CD4-positive, alpha-beta T cell treated with Interleukin-6 at 100 ng/mL for 8 hours (primary cell): Measurements from ENCODE around the gene TLE1.
"Not testable (repeated sequence)": the region's sequence is repeated elsewhere in the genome, so short reads cannot be mapped to it uniquely, and the experiment has no call there.

ENCODE experiments used
- DNase-seq: peaks from one replicate; pipeline ENCODE4 v3.0.0-alpha.2; 2020; ENCODE audit warnings: mixed read lengths, low spot score

TLE1 gene

GRCh38 chr9:81689343-81690175 lies at the start of gene TLE1:
TSS of gene TLE1 (minus strand) at chr9:81689547. CDS start at chr9:81688240, 1,307 bp downstream.
- peak; percentile 68 for DNase-seq

GRCh38 chr9:81737871-81738507 lies 48.6 kb upstream of the TLE1 start:
- no peak for DNase-seq

- DNase-seq: not testable (repeated sequence)
Observed at GRCh38 chr9:81730498-81730897, 41.2 kb upstream of the TLE1 start.

GRCh38 chr9:81729135-81729534 lies 39.8 kb upstream of the TLE1 start:
- no peak for DNase-seq

GRCh38 chr9:81724242-81724889 lies 35.0 kb upstream of the TLE1 start:
- no peak for DNase-seq

GRCh38 chr9:81722277-81722676 lies 32.9 kb upstream of the TLE1 start:
- DNase-seq: no peak

GRCh38 chr9:81720450-81721086 lies 31.2 kb upstream of the TLE1 start:
- DNase-seq: no peak

GRCh38 chr9:81719972-81720371 lies 30.6 kb upstream of the TLE1 start:
- no peak for DNase-seq

- DNase-seq: no peak
Observed at GRCh38 chr9:81718244-81718643, 28.9 kb upstream of the TLE1 start.

- no peak for DNase-seq
Observed at GRCh38 chr9:81717747-81718077, 28.4 kb upstream of the TLE1 start.

GRCh38 chr9:81717061-81717746 lies 27.9 kb upstream of the TLE1 start:
- no peak for DNase-seq

- no peak for DNase-seq
Observed at GRCh38 chr9:81716409-81716808, 27.1 kb upstream of the TLE1 start.

GRCh38 chr9:81705578-81705977 lies 16.2 kb upstream of the TLE1 start:
- DNase-seq: no peak

GRCh38 chr9:81694541-81694940 lies 5.2 kb upstream of the TLE1 start:
- no peak for DNase-seq

- DNase-seq: no peak
Observed at GRCh38 chr9:81693671-81694378, 4.5 kb upstream of the TLE1 start.

GRCh38 chr9:81690251-81690851 lies 1.0 kb upstream of the TLE1 start:
- DNase-seq: no peak

- DNase-seq: not testable (repeated sequence)
Observed at GRCh38 chr9:81689093-81689342, 329 bp downstream of the TLE1 start.

- DNase-seq: not testable (repeated sequence)
Observed at GRCh38 chr9:81688262-81689092, 870 bp downstream of the TLE1 start.

GRCh38 chr9:81687521-81688261 lies 1.7 kb downstream of the TLE1 start:
- DNase-seq: no peak
